ENCODE measurements around the gene TBC1D10A. TPM values are rescaled to one million over a fixed set of nuclear protein-coding genes. Genes with fewer than 3 reads are reported as not detected.

The TBC1D10A gene
- total and polyA plus RNA-seq, 8 donors: 4.0 to 19.4 (median 7.6) TPM

- FAIRE-seq (no peak), ATAC-seq (peak; percentile 8 to 43 (median 14)), DNase-seq (peak in 5 of 6 donors; percentile 44 to 66 (median 60))
- WGBS, 2 donors: 29 to 37% methylated on average over 22 of the region's 22 CpGs
- Histone ChIP-seq H3K27me3 (no peaks in the 10 kb centered on the region), H3K4me3 (no peak overlapping the region), H3K36me3 (no peaks in the 10 kb centered on the region), H3K27ac (peak overlapping the region in 2 of 4 donors; percentile 39 to 63), H3K9me3 (no peaks in the 10 kb centered on the region), H3K4me1 (peaks cover 0 to 4% (median 0%) of the 10 kb centered on the region in 3 donors)
- TF ChIP-seq CTCF (IDR thresholded peaks at IDR 0.05): no peak
- intact Hi-C loops (cut with DNase I): loop anchor here in 1 of 3 donors (5.0 kb wide), 1 partner anchor 146 kb away; no protein-coding TSS in a partner anchor
Observed at GRCh38 chr22:30253205-30253852, 73.4 kb downstream of the TBC1D10A start.

- peak overlapping the region in 2 of 4 donors; percentile 39 to 63 for H3K27ac ChIP-seq
- H3K4me1 ChIP-seq: peaks cover 0 to 4% (median 0%) of the 10 kb centered on the region in 3 donors
- H3K4me3 ChIP-seq: no peak overlapping the region
- ATAC-seq: peak in 1 of 4 donors; percentile 8
- 73 to 80% methylated on average over 22 of the region's 22 CpGs for WGBS, 2 donors
- no peaks in the 10 kb centered on the region for H3K27me3 ChIP-seq
- H3K9me3 ChIP-seq: no peaks in the 10 kb centered on the region
- H3K36me3 ChIP-seq: no peaks in the 10 kb centered on the region
- FAIRE-seq: no peak
- no peak for TF ChIP-seq CTCF (IDR thresholded peaks at IDR 0.05)
- DNase-seq: no peak
- intact Hi-C loops (cut with DNase I): loop anchor here in 1 of 3 donors (5.0 kb wide), 1 partner anchor 145 kb away; no protein-coding TSS in a partner anchor
Observed at GRCh38 chr22:30252411-30253204, 74.1 kb downstream of the TBC1D10A start.

GRCh38 chr22:30251711-30252110 is 75.0 kb downstream of the TBC1D10A start:
- H3K27me3 ChIP-seq: no peaks in the 10 kb centered on the region
- H3K4me1 ChIP-seq: peaks cover 0 to 4% (median 0%) of the 10 kb centered on the region in 3 donors
- FAIRE-seq (no peak), DNase-seq (no peak), ATAC-seq (no peak)
- H3K4me3 ChIP-seq: no peak overlapping the region
- H3K27ac ChIP-seq: peak overlapping the region in 1 of 4 donors; percentile 2
- WGBS, 2 donors: 66 to 69% methylated on average over 10 of the region's 10 CpGs
- no peak for TF ChIP-seq CTCF (IDR thresholded peaks at IDR 0.05)
- H3K36me3 ChIP-seq: no peaks in the 10 kb centered on the region
- no peaks in the 10 kb centered on the region for H3K9me3 ChIP-seq
- intact Hi-C loops (cut with DNase I): loop anchor here in 1 of 3 donors (5.0 kb wide), 1 partner anchor 144 kb away; no protein-coding TSS in a partner anchor

- Histone ChIP-seq H3K36me3 (no peaks in the 10 kb centered on the region), H3K9me3 (no peaks in the 10 kb centered on the region), H3K4me1 (no peaks in the 10 kb centered on the region), H3K4me3 (no peak overlapping the region), H3K27me3 (no peaks in the 10 kb centered on the region), H3K27ac (peak overlapping the region in 2 of 4 donors; percentile 5 to 22)
- DNase-seq: peak in 1 of 6 donors; percentile 37
- WGBS, 2 donors: 50 to 59% methylated on average over 12 of the region's 12 CpGs
- FAIRE-seq: no peak
- intact Hi-C loops (cut with DNase I): loop anchor here in 1 of 3 donors (5.0 kb wide), 1 partner anchor 143 kb away; no protein-coding TSS in a partner anchor
- ATAC-seq: peak in 3 of 4 donors; percentile 43 to 73 (median 44)
- no peak for TF ChIP-seq CTCF (IDR thresholded peaks at IDR 0.05)
Observed at GRCh38 chr22:30250661-30251267, 76.0 kb downstream of the TBC1D10A start.

All from pancreas (tissue), 10 donors.